HG02759 (cell line): Measurements from ENCODE around the gene SGCD.
A peak's percentile ranks its signal among the peaks of the same experiment; 100 is the strongest.

Experiments used
- ATAC-seq: cut with Tn5 transposase; IDR thresholded peaks from one replicate; pipeline ENCODE4 v1.9.1; 2021; ENCODE audit warnings: mild to moderate bottlenecking, moderate library complexity; ENCODE audit not compliant: unreplicated experiment

Gene SGCD

DNA sequence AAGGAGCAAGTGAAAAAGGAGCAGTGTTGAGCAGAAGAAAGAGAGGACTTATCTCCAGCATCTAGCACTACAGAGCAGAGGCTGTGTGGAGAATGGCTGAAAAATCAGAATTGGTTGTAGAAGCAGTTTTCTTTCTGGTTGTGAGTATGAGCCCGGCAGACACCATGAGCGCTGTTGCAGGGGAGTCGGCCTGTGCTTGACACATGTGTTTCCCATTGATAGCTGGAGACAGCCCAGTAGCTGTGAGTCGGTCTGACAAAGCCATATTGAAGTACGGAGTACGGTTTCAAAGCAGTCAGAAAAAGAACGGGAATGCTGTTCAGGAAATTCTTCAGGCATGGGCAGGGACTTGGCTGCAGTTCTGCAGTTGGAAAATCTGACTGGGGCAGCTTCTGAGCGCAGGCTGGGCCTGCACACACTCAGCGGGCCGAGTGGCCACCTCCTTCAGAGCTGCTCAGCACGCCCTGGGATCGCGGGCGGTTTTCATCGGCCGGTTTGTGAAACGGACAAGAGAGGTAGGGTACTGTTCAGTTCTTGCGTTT is at the start of gene SGCD:
Gene SGCD (plus strand): TSS at position 447 of the 542 bp plus-strand sequence.
- ATAC-seq: no peak

- ATAC-seq: no peak
Observed at GRCh38 chr5:156277290-156277689, 49.7 kb upstream of the SGCD start.

- no peak for ATAC-seq
Observed at GRCh38 chr5:156295431-156295830, 31.5 kb upstream of the SGCD start.

GRCh38 chr5:156310115-156310514 is 16.8 kb upstream of the SGCD start:
- ATAC-seq: no peak

DNA sequence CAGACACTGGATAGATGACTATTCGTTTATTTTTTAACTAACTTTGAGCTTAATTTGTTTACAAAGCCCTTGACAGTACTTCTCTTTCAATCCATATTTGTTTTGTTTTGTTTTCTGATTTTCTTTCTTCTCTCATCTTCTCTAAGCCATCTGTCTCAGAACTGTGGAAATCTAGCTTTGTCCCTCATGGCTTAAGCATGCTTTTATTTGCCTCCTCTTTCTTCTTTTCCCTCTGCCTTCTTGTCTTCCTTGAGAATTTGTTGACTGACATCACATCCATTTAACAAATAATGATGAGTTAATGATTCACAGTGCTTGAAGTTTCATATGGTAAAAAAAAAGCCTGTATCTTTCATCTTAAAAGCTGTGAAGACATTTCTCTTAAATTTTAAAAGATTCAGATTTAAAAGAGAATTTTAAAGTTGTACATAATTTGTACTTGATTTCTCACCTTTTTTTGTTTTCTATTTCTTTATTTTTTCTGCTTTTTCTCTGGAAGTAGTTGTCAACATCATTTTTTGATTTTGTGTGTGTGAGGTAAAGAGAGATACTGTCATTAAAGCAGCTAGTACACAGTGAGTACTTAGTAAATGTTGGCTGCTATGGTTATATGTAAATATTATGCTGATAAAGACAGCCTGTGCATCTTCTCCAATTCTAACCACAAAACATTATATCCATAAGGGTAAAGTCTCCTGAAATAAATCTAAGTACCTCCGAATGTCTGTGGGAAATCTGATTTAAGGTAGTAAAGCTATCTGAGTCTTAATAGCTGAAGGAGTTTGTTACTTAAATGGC is 13.9 kb upstream of the SGCD start:
- no peak for ATAC-seq

DNA sequence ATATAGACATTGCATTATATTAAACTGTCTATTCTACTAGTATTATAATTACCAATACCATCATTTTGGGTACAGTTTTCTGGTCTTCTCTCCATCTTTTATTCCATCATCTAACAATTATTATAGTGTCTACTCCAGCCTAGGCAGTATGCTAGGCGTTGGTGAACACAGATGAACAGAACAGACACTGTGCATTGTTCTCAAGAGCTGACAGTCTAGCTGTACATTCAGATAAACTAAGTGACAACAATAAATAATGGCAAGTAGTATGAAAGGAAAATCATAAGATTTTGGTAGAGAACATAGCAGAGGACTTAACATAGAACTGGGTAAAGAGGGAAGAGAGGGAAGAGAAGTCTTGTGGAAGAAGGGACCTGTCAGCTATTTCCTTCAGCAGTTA is 12.5 kb upstream of the SGCD start:
- ATAC-seq: no peak

DNA sequence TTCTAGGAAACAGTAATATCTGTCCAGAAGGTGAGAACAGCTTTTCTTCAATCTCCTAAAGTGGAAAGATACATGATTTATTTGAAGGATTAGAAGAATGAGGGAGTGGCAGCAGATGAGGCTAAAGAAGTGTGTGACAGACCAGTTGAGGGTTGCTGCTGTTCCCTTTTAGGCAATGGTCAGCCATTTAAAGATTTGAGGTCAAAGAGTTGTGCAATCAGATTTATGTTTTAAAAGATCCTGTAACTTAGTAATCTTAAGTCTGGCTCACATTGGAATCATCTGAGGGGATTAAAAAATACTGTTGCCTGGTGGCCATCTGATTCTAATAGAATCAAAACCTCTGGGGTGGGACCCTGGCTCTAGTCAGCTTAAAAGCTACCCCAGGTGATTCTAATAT is 4.3 kb upstream of the SGCD start:
- no peak for ATAC-seq

GRCh38 chr5:156327296-156327695 is 332 bp downstream of the SGCD start:
- no peak for ATAC-seq

- ATAC-seq: no peak
Observed at GRCh38 chr5:156328161-156328560, 1.2 kb downstream of the SGCD start.

GRCh38 chr5:156328766-156329165 is 1.8 kb downstream of the SGCD start:
- ATAC-seq: no peak

GRCh38 chr5:156329171-156329611 is 2.2 kb downstream of the SGCD start:
- no peak for ATAC-seq

DNA sequence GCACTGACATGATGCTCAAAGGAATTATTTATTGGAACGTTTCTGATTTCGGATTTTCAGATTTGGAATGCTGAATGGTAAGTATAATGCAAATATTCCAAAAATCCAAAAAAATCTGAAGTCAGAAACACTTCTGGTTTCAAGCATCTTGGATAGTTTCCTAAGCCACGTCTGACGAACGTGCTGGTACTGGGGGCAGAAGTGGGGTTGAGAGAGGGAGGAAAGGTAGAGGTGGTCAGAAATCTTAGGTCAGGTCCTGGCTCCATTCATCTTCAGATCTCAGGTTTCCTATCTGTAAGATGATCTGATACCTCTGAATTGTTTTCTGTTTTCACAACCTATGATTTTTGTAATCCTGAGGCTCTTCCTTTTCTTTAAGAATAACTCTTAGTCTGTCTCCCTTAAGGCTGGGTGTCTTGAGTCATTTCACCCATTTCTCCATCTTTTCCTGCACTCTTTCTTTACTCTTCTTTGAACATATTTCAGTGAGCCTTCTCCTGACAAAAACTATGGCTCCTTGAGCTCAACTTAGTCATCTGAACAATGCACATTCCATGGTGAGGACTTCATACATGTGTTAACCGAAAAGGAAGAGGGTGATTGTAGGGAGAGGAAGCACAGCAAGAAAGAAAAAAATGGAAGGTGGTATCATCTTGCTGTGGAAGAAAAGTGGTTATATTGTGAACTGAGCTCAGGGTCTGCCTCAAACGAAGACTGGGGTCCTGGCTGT is 3.3 kb downstream of the SGCD start:
- no peak for ATAC-seq

DNA sequence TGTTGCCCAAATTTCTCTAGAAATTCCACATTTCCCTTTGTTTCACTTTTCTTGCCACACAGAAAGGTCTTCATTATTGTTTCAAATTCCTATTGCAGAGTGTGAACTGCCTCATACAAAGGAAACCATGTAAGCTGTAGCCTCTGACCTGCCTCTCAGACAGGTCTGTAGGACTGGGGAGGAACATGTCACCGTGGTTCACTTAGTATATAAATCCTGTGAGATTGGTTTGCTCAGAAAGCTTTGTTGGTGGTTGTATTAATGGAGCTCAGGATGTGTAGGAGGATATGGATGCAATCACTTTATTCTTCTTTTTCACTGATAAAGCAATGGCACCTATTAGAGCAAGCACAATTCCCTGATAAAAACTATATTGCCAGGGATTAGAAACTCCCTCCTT is 4.2 kb downstream of the SGCD start:
- ATAC-seq: no peak

DNA sequence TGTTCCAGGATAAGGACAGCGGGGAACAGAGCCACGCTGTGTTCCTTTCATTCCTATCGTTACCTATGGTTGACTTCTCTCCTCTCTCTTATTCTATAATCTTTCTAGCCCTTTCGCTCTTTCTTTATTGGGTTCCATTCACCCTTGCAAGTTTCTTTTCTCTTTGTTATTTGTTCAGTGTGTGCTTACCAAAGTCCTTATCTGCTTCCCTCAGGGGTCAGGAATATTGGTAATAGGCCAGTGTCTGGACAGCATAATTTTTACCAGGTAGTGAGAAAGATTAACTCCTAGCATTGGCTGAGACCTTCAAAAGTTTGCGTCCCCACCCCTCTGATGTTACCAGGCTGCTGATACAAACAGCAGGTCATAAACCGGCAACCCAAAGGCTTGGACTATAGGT is 4.9 kb downstream of the SGCD start:
- ATAC-seq: no peak

GRCh38 chr5:156332245-156332644 is 5.3 kb downstream of the SGCD start:
- no peak for ATAC-seq

- ATAC-seq: no peak
Observed at GRCh38 chr5:156339139-156339841, 12.3 kb downstream of the SGCD start.

GRCh38 chr5:156340893-156341292 is 13.9 kb downstream of the SGCD start:
- no peak for ATAC-seq

GRCh38 chr5:156350256-156350655 is 23.3 kb downstream of the SGCD start:
- no peak for ATAC-seq

- no peak for ATAC-seq
Observed at GRCh38 chr5:156351423-156351822, 24.5 kb downstream of the SGCD start.

DNA sequence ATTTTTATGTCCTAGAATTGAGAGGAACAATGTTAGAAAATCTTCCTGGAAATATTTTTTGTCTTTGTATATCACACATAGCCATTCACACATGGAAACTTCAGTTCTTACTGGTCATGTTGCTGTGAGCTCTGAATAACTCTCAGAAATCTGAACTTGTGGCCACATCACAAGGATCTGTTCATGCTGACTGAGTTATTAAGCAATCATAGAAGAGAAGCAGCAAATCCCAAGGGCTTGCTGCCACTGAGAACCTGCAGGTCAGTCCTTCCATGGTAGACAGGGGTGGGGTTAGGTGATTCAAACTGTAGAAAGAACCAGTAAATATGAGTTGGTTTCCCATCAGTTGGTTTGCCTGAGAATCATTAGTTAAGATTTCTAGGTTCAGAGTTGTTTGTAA is 27.6 kb downstream of the SGCD start:
- no peak for ATAC-seq

- peak; percentile 51 for ATAC-seq
Observed at GRCh38 chr5:156356238-156356637, 29.3 kb downstream of the SGCD start.
